Measurements from ENCODE around the gene RSPO1. TPM values are rescaled to one million over a fixed set of nuclear protein-coding genes. Genes with fewer than 3 reads are reported as not detected.
"Not testable (repeated sequence)": the region's sequence is repeated elsewhere in the genome, so short reads cannot be mapped to it uniquely, and the experiment has no call there.

Gene RSPO1, protein sequence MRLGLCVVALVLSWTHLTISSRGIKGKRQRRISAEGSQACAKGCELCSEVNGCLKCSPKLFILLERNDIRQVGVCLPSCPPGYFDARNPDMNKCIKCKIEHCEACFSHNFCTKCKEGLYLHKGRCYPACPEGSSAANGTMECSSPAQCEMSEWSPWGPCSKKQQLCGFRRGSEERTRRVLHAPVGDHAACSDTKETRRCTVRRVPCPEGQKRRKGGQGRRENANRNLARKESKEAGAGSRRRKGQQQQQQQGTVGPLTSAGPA
- total RNA-seq: not detected

DNA sequence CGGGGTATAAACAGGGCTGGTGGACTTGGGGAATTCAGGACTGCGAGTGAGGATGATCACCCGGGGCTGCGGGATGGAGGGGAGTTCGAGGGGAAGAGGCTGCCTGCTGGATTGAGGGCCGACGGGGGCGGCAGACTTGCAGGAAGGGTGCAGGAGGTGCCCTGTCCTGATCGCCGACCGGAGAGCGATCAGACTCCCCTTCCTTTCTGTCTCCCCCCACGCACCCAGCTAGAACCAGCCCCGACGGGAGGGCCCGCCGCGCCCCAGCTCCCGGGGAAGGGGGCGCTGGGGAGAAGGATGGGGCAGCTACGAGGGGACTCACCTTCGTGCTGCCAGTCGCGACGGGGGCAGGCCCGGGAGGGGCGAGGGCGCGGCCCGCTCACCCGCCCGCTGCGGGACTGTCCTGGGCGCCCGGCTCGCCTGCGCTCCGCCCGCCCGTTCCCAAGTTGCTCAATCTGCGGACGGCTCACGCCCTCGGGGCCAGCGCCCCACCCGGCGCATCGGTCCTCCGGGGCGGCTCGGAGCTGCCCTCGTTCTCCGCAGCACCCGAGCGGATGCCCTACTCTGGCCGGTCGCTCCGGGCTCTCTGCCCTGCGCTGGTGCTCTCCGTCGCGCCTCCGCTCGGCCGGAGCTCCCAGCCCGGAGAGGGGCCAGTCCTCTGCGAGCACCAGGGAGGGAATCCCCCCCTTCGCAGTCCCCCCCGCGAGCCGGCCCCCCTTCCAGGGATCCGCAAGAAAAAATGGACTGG, at the start of gene RSPO1:
Gene RSPO1, minus strand, starts transcription at position 649 of the 748 bp plus-strand sequence. CDS start 5,231 bp downstream, outside the sequence.
- peaks cover 69% of the 10 kb centered on the region for H3K27me3 ChIP-seq (ENCODE audit: insufficient read depth, low read length)
- no peaks in the 10 kb centered on the region for H3K9me3 ChIP-seq (ENCODE audit: low read depth, low read length)
- no peak within 1 kb of the TSS for H3K4me3 ChIP-seq (ENCODE audit: low read length)
- peaks cover 10% of the 10 kb centered on the region for H3K4me1 ChIP-seq (ENCODE audit: insufficient read depth, low read length)

DNA sequence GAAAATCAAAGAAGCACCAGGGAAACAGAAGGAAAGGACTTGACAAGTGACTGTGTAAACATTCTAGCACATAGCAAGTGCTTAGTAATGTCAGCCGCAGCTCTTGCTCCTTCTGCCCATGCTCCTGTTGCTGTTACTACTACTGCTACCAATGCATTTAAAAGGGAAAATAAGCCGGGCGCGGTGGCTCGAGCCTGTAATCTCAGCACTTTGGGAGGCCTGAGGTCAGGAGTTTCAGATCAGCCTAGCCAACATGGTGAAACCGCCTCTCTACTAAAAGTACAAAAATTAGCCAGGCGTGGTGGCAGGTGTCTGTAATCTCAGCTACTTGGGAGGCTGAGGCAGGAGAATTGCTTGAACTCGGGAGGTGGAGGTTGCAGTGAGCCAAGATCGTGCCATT, 49.5 kb upstream of the RSPO1 start:
- peaks cover 10% of the 10 kb centered on the region for H3K4me1 ChIP-seq (ENCODE audit: insufficient read depth, low read length)
- not testable (repeated sequence) for H3K9me3 ChIP-seq (ENCODE audit: low read depth, low read length); H3K27me3 ChIP-seq (ENCODE audit: insufficient read depth, low read length); H3K4me3 ChIP-seq (ENCODE audit: low read length)

DNA sequence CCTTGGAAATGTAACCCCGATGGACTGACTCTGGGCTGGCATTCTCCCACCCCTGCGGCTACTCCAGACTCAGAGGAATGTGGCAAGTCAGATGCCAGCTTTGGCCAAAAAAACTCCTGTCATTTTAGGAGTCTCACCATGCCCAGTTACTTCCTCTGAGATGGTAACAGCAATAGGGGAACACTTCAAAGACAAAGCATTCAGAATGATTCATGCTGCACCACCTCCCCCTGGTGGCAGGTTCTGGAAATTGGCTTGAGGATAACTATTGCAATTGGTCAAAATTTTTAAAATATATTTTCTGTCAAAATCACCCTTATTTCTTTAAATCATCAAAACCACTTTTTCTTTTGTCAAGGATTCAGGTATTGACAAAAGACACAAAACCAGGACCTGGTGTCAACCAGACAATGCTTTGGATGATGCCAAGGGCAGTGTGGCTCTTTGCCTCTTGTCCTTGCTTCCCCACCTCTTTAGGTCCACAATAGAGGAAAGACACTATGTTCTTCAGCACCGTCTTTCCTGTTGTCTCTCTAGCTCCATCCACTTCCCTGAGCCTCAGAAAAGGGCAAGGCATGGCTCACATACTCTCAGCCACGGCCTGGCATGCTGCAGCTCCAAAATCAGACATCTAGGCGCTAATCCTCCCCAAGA, 47.8 kb upstream of the RSPO1 start:
- Histone ChIP-seq H3K4me1 (ENCODE audit: insufficient read depth, low read length) (peaks cover 3% of the 10 kb centered on the region), H3K9me3 (ENCODE audit: low read depth, low read length) (no peaks in the 10 kb centered on the region), H3K4me3 (ENCODE audit: low read length) (no peak overlapping the region), H3K27me3 (ENCODE audit: insufficient read depth, low read length) (no peaks in the 10 kb centered on the region)

DNA sequence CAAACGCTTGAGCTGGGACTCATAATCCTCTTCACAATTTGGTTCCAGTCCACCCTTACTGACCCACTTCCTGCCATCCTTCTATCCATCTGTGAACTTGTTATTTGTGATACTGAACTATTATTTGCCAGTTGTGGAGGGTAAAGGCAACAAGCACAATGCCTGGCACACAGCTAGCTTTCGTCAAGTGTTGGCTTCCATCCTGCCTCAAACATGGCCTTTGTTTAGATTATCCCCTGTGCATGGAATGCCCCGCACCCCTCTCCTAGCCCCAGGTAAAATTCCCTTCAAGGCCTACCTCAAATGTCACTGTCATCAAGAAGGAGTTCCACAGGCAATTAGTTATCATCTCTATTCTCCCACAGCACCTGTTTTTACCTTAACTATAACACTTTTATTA, 46.2 kb upstream of the RSPO1 start:
- Histone ChIP-seq H3K4me1 (ENCODE audit: insufficient read depth, low read length) (peaks cover 17% of the 10 kb centered on the region), H3K4me3 (ENCODE audit: low read length) (no peak overlapping the region), H3K9me3 (ENCODE audit: low read depth, low read length) (no peaks in the 10 kb centered on the region), H3K27me3 (ENCODE audit: insufficient read depth, low read length) (no peaks in the 10 kb centered on the region)

DNA sequence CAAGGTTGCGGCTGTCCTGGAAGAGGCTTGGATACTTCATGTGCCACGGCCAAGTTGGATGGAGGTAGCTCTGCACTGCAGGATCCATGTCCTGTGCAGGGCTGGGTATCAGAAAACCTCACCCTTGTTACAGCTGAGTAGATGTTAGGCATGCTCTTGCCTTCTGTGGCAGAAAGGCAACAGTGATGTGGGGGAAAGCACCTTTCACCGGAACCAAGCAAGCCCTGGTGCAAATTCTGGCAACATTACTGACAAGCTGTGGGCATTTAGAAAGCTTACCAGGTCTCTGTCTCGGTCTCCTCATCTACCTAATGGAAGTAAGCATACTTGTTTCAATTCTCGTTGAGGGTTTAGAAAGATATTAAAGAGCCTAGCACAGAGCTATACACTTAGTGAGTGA, 43.1 kb upstream of the RSPO1 start:
- Histone ChIP-seq H3K9me3 (ENCODE audit: low read depth, low read length) (no peaks in the 10 kb centered on the region), H3K4me3 (ENCODE audit: low read length) (no peak overlapping the region), H3K4me1 (ENCODE audit: insufficient read depth, low read length) (peaks cover 43% of the 10 kb centered on the region), H3K27me3 (ENCODE audit: insufficient read depth, low read length) (no peaks in the 10 kb centered on the region)

DNA sequence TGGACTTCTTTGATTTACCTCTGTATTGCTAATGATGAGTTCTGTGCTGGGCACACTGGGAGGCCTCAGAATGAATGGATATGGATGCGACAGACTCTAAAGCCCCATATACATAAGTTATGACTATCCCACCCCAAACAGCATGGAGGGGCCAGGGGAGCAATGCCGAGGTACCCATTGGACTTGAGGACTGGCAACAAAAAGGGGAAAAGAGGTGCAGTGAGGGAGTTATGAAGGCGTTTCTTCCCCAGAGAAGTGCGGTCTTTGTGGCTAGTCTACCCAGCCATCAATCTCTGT, 42.4 kb upstream of the RSPO1 start:
- no peaks in the 10 kb centered on the region for H3K9me3 ChIP-seq (ENCODE audit: low read depth, low read length)
- no peak overlapping the region for H3K4me3 ChIP-seq (ENCODE audit: low read length)
- peaks cover 40% of the 10 kb centered on the region for H3K4me1 ChIP-seq (ENCODE audit: insufficient read depth, low read length)

DNA sequence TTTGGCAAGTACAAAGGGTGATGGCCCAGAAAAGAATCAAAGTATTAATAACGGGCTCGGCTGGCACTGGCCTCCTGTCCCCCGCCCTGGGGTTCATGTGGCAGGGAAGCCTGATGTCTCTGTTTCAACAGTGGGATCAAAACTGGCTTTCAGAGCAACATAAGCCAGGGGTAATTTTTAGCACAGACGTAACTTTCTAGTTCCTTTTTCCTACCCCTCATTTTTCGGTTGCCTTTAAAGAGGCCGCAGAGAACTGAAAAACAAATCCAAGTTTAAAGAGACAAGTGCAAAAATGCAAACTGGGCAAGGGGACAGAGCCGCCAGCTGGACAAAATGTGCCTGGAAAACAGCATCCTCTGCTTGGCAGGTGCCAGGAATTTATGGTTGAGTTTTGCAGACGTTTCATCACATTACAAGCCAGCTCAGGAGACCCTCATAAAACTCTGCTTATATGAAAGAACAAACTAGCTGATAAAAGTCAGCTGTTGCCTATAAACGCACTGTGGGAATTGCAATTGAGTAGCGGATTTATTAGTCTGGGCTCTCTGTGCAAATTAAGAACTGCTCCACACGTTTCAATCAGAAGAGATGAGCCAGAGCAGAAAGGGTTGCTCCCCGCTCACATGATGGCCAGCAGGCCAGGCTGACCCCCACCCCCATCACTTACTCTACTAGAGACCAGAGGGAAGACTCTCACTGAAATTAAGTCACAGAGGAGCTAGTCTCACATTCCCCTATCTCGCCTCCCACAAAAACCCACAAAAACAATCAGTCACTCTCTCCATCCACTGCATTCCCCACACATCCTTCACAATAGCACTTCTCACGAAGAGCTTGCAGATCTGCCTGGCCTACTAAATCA, 41.8 kb upstream of the RSPO1 start:
- Histone ChIP-seq H3K9me3 (ENCODE audit: low read depth, low read length) (no peaks in the 10 kb centered on the region), H3K4me3 (ENCODE audit: low read length) (no peak overlapping the region), H3K27me3 (ENCODE audit: insufficient read depth, low read length) (no peaks in the 10 kb centered on the region), H3K4me1 (ENCODE audit: insufficient read depth, low read length) (peaks cover 40% of the 10 kb centered on the region)

More for the DNA sequence above, 42.4 kb upstream of the RSPO1 start:
- H3K27me3 ChIP-seq (ENCODE audit: insufficient read depth, low read length): no peaks in the 10 kb centered on the region

DNA sequence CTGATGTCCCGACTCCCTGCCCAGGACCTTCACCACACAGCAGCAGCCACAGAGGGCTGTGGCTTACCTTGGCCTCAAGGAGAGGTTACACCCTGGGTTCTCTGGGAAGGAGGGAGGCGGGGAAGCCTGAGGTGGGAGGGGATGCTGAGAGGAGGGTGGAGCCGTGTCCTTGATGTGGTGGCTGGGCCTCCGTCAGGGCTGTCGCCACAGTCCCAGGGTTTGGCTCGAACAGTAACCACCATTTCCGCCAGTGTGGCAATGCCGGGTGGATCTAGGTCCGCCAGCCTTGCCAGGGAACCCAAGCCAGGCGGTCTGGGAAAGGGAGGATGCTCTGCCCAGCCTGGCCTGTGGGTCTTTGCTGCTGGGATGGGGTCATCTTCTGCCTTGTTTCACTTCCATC, 39.2 kb upstream of the RSPO1 start:
- peaks cover 40% of the 10 kb centered on the region for H3K4me1 ChIP-seq (ENCODE audit: insufficient read depth, low read length)
- H3K27me3 ChIP-seq (ENCODE audit: insufficient read depth, low read length): no peaks in the 10 kb centered on the region
- no peaks in the 10 kb centered on the region for H3K9me3 ChIP-seq (ENCODE audit: low read depth, low read length)
- H3K4me3 ChIP-seq (ENCODE audit: low read length): no peak overlapping the region

DNA sequence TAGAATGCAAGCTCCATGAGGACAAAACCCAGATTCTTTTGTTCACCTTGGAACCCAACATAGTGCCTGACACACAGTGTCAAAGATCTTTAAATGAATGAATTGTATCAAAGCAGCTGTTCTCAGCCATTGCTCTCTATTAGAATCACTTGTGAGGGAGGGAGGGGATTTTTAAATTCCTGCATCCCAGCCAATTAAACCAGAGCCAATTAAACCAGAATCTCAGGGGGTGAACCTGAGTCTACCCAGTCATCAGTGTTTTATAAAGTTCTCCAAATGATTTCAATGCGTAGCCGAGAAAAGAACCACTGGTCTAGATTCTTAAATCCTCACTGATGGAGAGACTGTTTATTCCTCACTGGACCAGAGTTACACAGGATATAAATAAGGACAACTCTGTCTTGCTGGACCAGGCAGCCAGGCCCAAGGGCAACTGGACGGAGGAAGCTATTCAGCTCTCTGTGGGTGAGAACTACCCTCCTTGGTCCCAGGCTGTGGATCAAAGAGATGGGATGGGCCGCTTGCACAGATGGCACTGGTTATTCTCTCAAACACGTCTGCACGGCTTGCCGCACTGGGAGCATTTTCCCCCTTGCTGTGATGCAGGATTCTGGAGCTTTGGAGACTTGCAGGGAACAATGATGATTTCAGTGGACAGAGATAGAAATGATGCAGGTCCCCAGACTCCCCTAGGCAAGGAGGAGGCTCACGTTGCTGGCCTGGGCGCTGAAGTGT, 37.6 kb upstream of the RSPO1 start:
- Histone ChIP-seq H3K9me3 (ENCODE audit: low read depth, low read length) (no peaks in the 10 kb centered on the region), H3K4me1 (ENCODE audit: insufficient read depth, low read length) (peaks cover 39% of the 10 kb centered on the region), H3K27me3 (ENCODE audit: insufficient read depth, low read length) (no peaks in the 10 kb centered on the region), H3K4me3 (ENCODE audit: low read length) (no peak overlapping the region)

DNA sequence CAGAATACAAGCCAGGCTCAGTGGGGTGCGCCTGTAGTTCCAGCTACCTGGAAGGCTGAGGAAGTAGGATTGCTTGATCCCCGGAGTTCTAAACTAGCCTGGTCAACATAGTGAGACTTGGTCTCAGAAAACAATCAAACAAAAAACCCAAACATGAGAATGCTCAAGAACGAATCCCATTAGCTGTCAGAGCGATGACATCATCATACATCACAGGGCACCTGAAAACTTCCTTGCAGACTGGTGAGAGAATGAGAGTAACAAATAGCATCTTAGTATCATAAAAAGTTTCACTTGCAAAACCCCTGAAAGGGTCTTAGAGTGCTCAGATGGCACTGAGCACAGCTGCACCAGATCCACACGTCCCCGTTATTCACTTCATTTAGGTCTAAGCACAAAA, 36.6 kb upstream of the RSPO1 start:
- Histone ChIP-seq H3K4me3 (ENCODE audit: low read length) (no peak overlapping the region), H3K4me1 (ENCODE audit: insufficient read depth, low read length) (peaks cover 29% of the 10 kb centered on the region), H3K9me3 (ENCODE audit: low read depth, low read length) (no peaks in the 10 kb centered on the region), H3K27me3 (ENCODE audit: insufficient read depth, low read length) (no peaks in the 10 kb centered on the region)

DNA sequence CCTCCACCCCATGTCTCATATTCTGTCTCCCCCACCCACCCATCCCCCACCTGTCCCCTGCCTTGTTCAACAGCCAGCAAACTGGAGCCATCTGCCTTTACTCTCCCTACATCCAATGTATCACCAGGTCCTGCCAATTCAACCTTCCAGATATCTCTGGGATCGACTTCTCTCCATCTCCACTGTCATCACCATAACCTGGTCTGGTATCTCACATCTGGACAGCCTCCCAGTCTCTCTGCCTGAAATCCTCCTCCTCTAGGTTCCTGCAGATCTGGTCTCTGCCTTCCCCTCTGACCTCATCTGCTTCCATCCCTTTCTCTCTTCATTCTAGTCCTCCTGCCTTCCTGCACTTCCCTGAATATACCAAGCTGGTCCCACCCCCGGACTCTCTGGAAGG, 35.4 kb upstream of the RSPO1 start:
- Histone ChIP-seq H3K4me1 (ENCODE audit: insufficient read depth, low read length) (peaks cover 20% of the 10 kb centered on the region), H3K9me3 (ENCODE audit: low read depth, low read length) (no peaks in the 10 kb centered on the region), H3K27me3 (ENCODE audit: insufficient read depth, low read length) (no peaks in the 10 kb centered on the region), H3K4me3 (ENCODE audit: low read length) (no peak overlapping the region)

DNA sequence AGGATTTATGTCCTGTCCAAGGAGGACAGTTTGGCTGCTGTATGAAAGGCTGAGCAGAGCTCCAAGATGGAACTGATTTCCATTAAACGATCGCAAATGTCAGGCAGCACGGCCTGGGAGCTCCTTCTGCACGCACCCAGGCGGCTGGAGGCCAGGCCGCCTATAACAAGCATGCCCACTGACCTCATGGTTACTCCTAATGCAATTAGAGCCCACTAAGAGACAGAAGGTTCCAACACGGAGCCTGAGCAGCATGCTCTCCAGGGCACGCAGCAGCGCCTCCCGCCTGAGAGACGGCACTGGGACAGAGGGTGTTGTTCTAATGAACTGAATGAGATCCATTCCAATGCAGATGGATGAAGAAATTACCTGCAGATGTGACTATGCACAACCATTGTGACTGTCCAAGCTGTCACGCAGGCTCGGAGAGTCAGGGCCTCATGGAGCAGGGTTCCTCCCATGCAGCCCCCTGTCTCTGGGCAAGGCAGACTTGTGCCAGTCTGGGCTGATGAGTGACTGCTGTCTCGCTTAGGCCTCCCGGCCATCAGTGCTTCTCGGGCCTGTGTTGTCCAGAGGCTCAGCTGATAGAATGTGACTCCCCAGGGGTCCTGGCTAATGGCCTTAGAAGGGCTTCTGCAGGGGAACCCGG, 32.5 kb upstream of the RSPO1 start:
- Histone ChIP-seq H3K9me3 (ENCODE audit: low read depth, low read length) (no peaks in the 10 kb centered on the region), H3K4me3 (ENCODE audit: low read length) (no peak overlapping the region), H3K27me3 (ENCODE audit: insufficient read depth, low read length) (no peaks in the 10 kb centered on the region)

DNA sequence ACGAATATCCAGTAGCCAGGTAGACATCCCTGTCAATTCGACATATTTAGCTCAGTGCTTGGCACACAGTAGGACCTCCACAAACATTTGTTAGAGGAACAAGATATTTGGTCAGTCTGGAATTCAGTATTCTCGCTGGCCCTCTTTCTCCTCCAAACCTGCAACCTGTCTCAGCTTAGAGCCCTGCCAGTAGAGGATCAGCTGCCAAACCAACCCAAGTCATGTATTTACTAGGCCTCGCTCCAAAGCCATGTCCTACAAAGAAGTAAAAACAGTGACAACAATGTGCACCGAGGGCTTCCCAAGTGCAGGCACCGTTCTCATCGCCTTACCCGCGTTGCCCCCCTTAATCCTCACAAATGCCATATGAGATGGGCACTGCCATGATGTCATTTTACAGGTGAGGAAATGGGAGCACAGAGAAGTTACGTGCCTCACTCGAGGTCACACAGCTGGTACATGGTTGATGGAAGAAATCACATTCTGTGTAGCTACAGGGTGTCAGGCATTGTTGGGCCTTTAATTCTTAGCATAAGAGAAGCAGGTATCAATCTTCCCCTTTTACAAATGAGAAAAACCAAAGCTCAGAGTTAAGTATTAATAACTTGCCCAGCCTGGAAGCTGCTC, 31.7 kb upstream of the RSPO1 start:
- no peak overlapping the region for H3K4me3 ChIP-seq (ENCODE audit: low read length)
- no peaks in the 10 kb centered on the region for H3K4me1 ChIP-seq (ENCODE audit: insufficient read depth, low read length)

More for the DNA sequence above, 32.5 kb upstream of the RSPO1 start:
- no peaks in the 10 kb centered on the region for H3K4me1 ChIP-seq (ENCODE audit: insufficient read depth, low read length)

More for the DNA sequence above, 31.7 kb upstream of the RSPO1 start:
- H3K9me3 ChIP-seq (ENCODE audit: low read depth, low read length): no peaks in the 10 kb centered on the region
- H3K27me3 ChIP-seq (ENCODE audit: insufficient read depth, low read length): no peaks in the 10 kb centered on the region

All from mononuclear cell (primary cell).